Esophagus muscularis mucosa (tissue), 4 donors: Measurements from ENCODE around the gene NID1.

ENCODE experiments used
- CTCF ChIP-seq, 3 experiments: fragments of 200-600 bp in 2 of 3; fragments of 450-650 bp in 1 of 3; sonication (generic) in 2 of 3; IDR thresholded peaks; one replicate each; pipeline ENCODE4 v1.5.1; 2017 to 2019; ENCODE audit warnings: antibody characterized with exemption in 3 of 3, mild to moderate bottlenecking in 2 of 3, moderate library complexity in 1 of 3
- EP300 ChIP-seq: sonication (generic); formaldehyde crosslinking; IDR thresholded peaks from one replicate; pipeline ENCODE4 v1.6.1; 2017; ENCODE audit warnings: antibody characterized with exemption
- POLR2A ChIP-seq: fragments of 450-650 bp; IDR thresholded peaks from one replicate; pipeline ENCODE4 v1.6.1; 2017; ENCODE audit warnings: antibody characterized with exemption, moderate library complexity, mild to moderate bottlenecking, low read depth
- POLR2AphosphoS5 ChIP-seq, 2 donors: sonication (generic); formaldehyde crosslinking; IDR thresholded peaks; one replicate each; pipeline ENCODE4 v1.6.1; 2017; ENCODE audit warnings: antibody characterized with exemption in 2 of 2

- TF ChIP-seq CTCF (IDR thresholded peaks at IDR 0.05) (no peak), EP300 (no peak), POLR2A (no peak), POLR2AphosphoS5 (IDR thresholded peaks at IDR 0.05) (no peak)
These were observed 38.2 kb upstream of the NID1 start for GRCh38 chr1:236103059-236103458.
